ENCODE data around the gene NUTM2E. TPM values are rescaled to one million over a fixed set of nuclear protein-coding genes. Genes with fewer than 3 reads are reported as not detected.
"Not testable (repeated sequence)": the region's sequence is repeated elsewhere in the genome, so short reads cannot be mapped to it uniquely, and the experiment has no call there.

Gene NUTM2E
- total RNA-seq, 1 experiment from 2014 or later: not detected

- not testable (repeated sequence) for H3K79me2 ChIP-seq (ENCODE audit: insufficient read depth, low read length); H3K4ac ChIP-seq (ENCODE audit: low read depth, low read length); H3K4me1 ChIP-seq (ENCODE audit: insufficient read depth, low read length); H3K14ac ChIP-seq (ENCODE audit: insufficient read depth, low read length); H2BK12ac ChIP-seq (ENCODE audit: insufficient read length, low read depth, low read length); H4K5ac ChIP-seq (ENCODE audit: insufficient read length, low read depth, low read length); H3K27ac ChIP-seq (ENCODE audit: insufficient read length, low read depth, low read length); H3K27ac Mint-ChIP-seq; H3K18ac ChIP-seq (ENCODE audit: insufficient read length, low read depth, low read length); DNase-seq; H3K36me3 Mint-ChIP-seq (ENCODE audit: insufficient read depth in 1 of 3, low read depth in 3 of 3); H3K56ac ChIP-seq (ENCODE audit: insufficient read length, low read depth, low read length); H3K9me3 Mint-ChIP-seq; H3K9me3 ChIP-seq (ENCODE audit: control insufficient read depth, low read depth, low read length); H2BK120ac ChIP-seq (ENCODE audit: low read depth, low read length, poor library complexity, severe bottlenecking); H3K27me3 ChIP-seq (ENCODE audit: insufficient read depth, low read length); H3K4me2 ChIP-seq (ENCODE audit: insufficient read depth, insufficient read length, low read length); H4K91ac ChIP-seq (ENCODE audit: insufficient read length, low read depth, low read length); H2BK5ac ChIP-seq (ENCODE audit: insufficient read length, low read length); H2BK20ac ChIP-seq (ENCODE audit: low read depth, low read length, poor library complexity, severe bottlenecking); H3K4me1 Mint-ChIP-seq; H3K9ac ChIP-seq (ENCODE audit: extremely low read depth, insufficient read length, low read length); H3T11ph ChIP-seq (ENCODE audit: low read length); H3K4me3 Mint-ChIP-seq; H4K20me1 ChIP-seq (ENCODE audit: control insufficient read depth, insufficient read depth, insufficient read length); H3K27me3 Mint-ChIP-seq (ENCODE audit: low read depth); H3K23me2 ChIP-seq (ENCODE audit: insufficient read length, low read depth, low read length, poor library complexity, severe bottlenecking); H4K8ac ChIP-seq (replicated peaks; ENCODE audit: insufficient read length, low read depth, low read length); H2BK15ac ChIP-seq (ENCODE audit: low read depth, low read length); H2AK5ac ChIP-seq (ENCODE audit: insufficient read length, low read length); H2AFZ ChIP-seq (ENCODE audit: low read length); H3K79me1 ChIP-seq (ENCODE audit: insufficient read depth, low read depth, low read length, poor library complexity, severe bottlenecking); H3K23ac ChIP-seq (ENCODE audit: insufficient read length, low read depth, low read length)
- no CpG with 5 or more reads among the region's 3 CpGs for WGBS (ENCODE audit: extremely low coverage, insufficient read length, low lambda C conversion rate)
Observed at GRCh38 chr10:79833833-79834232, 7.3 kb downstream of the NUTM2E start.

- H3K79me2 ChIP-seq (ENCODE audit: insufficient read depth, low read length); H4K91ac ChIP-seq (ENCODE audit: insufficient read length, low read depth, low read length); H3K23me2 ChIP-seq (ENCODE audit: insufficient read length, low read depth, low read length, poor library complexity, severe bottlenecking); H3K27me3 ChIP-seq (ENCODE audit: insufficient read depth, low read length); H2AK5ac ChIP-seq (ENCODE audit: insufficient read length, low read length); H3K9me3 Mint-ChIP-seq; H3K4me2 ChIP-seq (ENCODE audit: insufficient read depth, insufficient read length, low read length); H4K5ac ChIP-seq (ENCODE audit: insufficient read length, low read depth, low read length); H3K4me1 ChIP-seq (ENCODE audit: insufficient read depth, low read length); H3T11ph ChIP-seq (ENCODE audit: low read length); H3K4me1 Mint-ChIP-seq; H3K18ac ChIP-seq (ENCODE audit: insufficient read length, low read depth, low read length); H2BK15ac ChIP-seq (ENCODE audit: low read depth, low read length); H3K4me3 Mint-ChIP-seq; H4K8ac ChIP-seq (replicated peaks; ENCODE audit: insufficient read length, low read depth, low read length); H3K27ac ChIP-seq (ENCODE audit: insufficient read length, low read depth, low read length); H3K14ac ChIP-seq (ENCODE audit: insufficient read depth, low read length); H4K20me1 ChIP-seq (ENCODE audit: control insufficient read depth, insufficient read depth, insufficient read length); H3K36me3 Mint-ChIP-seq (ENCODE audit: insufficient read depth in 1 of 3, low read depth in 3 of 3); H2BK20ac ChIP-seq (ENCODE audit: low read depth, low read length, poor library complexity, severe bottlenecking); H3K23ac ChIP-seq (ENCODE audit: insufficient read length, low read depth, low read length); H3K4ac ChIP-seq (ENCODE audit: low read depth, low read length); H2BK5ac ChIP-seq (ENCODE audit: insufficient read length, low read length); H2BK12ac ChIP-seq (ENCODE audit: insufficient read length, low read depth, low read length); H2BK120ac ChIP-seq (ENCODE audit: low read depth, low read length, poor library complexity, severe bottlenecking); H3K56ac ChIP-seq (ENCODE audit: insufficient read length, low read depth, low read length); H3K9ac ChIP-seq (ENCODE audit: extremely low read depth, insufficient read length, low read length); H3K27ac Mint-ChIP-seq; H2AFZ ChIP-seq (ENCODE audit: low read length); DNase-seq; H3K27me3 Mint-ChIP-seq (ENCODE audit: low read depth); H3K9me3 ChIP-seq (ENCODE audit: control insufficient read depth, low read depth, low read length); H3K79me1 ChIP-seq (ENCODE audit: insufficient read depth, low read depth, low read length, poor library complexity, severe bottlenecking): not testable (repeated sequence)
- no CpG with 5 or more reads among the region's 2 CpGs for WGBS (ENCODE audit: extremely low coverage, insufficient read length, low lambda C conversion rate)
Observed at GRCh38 chr10:79835891-79836290, 9.4 kb downstream of the NUTM2E start.
